ENCODE results near the gene YWHAG.
"Not testable (repeated sequence)": the region's sequence is repeated elsewhere in the genome, so short reads cannot be mapped to it uniquely, and the experiment has no call there.

YWHAG gene

GRCh38 chr7:76291351-76292212 lies 67.2 kb downstream of the YWHAG start:
- H3K4me3 ChIP-seq (ENCODE audit: low read depth, low read length): peak overlapping the region; percentile 40
- TF ChIP-seq, protein P1, sequence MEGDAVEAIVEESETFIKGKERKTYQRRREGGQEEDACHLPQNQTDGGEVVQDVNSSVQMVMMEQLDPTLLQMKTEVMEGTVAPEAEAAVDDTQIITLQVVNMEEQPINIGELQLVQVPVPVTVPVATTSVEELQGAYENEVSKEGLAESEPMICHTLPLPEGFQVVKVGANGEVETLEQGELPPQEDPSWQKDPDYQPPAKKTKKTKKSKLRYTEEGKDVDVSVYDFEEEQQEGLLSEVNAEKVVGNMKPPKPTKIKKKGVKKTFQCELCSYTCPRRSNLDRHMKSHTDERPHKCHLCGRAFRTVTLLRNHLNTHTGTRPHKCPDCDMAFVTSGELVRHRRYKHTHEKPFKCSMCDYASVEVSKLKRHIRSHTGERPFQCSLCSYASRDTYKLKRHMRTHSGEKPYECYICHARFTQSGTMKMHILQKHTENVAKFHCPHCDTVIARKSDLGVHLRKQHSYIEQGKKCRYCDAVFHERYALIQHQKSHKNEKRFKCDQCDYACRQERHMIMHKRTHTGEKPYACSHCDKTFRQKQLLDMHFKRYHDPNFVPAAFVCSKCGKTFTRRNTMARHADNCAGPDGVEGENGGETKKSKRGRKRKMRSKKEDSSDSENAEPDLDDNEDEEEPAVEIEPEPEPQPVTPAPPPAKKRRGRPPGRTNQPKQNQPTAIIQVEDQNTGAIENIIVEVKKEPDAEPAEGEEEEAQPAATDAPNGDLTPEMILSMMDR (IDR thresholded peaks at IDR 0.05; ENCODE audit: borderline replicate concordance, insufficient read depth, low read depth, low read length): peak; percentile 94

DNA sequence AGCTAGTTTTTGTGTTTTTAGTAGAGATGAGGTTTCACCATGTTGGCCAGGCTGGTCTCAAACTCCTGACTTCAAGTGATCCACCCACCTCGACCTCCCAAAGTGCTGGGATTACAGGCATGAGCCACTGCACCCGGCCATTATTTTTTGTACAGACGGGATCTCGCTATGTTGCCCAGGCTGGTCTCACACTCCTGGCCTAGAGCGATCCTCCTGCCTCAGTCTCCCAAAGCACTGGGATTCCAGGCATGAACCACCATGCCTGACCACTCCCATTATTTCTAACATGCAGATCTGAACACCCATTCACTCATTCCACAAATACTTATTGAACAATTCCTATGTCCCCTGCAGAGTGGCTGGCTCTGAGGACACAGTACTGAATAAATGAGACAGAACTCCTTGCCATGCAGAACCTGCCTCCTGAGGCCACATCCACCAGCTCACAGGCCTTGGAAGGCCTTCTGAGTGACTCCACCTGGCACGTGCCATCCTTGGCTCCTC lies 67.9 kb downstream of the YWHAG start:
- H3K4me3 ChIP-seq (ENCODE audit: low read depth, low read length): not testable (repeated sequence)

DNA sequence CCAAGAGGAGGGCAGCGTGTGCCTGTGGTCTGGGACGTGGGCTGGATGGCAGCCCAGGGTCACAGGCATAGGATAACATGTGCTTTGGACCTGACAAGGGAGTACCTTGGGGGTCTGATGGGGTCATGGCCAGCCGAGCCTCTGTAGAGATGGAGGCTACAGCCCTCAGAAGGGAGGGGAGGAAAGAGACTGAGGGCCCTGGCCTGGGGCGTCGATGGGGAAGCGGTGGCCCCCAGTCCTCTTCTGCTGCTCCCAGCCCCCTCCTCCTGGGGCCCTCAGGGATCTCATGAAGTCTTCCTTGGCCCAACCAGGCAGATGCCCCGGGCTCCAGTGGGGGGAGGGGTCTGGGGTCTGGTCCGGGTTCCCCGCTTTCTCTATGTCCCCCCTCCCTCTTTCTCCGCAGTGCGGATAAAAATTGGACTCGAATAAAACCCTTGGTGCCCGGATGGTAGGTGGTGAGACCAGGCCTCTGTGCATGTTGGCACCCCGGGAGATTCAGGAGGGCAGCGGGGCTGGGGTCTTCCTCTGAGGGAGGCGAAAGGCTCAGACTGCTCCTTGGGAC lies 71.9 kb downstream of the YWHAG start:
- TF ChIP-seq, protein P1 (IDR thresholded peaks at IDR 0.05; ENCODE audit: borderline replicate concordance, insufficient read depth, low read depth, low read length): no peak
- no peak overlapping the region for H3K4me3 ChIP-seq (ENCODE audit: low read depth, low read length)

DNA sequence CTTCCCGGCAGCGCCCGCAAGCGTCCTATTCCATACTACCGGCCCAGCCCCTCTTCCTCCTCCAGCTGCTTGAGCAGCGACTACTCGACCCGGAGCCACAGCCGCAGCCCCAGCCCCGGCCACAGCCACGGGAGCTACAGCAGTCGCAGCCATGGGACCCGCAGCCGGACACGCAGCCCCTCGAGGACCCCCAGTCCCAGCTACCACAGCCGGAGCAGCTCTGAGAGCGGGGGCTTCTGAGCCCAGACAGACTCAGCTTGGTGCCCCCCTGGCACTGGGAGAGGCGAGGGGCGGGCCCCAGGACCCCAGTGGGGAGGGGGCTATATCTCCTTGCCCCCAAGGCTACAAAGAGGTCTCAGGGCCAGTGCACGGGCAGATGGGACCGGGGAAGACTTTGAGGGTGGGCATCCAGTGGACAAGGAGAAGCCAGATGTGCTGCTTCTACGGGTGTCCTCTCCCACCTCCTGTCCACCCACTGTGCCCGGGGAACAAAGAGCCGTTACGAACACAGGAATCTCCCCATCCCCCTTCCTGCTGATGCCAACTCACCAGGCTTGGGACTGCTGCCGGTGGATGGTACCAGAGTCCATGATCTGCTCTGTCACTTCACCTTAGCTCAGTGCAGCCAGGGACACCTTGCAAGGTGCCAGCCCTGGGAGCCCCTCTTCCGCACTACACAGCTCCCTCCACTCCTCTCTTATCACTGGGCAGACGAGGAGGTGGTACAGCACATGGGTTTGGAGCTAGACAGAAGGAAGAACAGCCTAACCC lies 73.0 kb downstream of the YWHAG start:
- H3K4me3 ChIP-seq (ENCODE audit: low read depth, low read length): no peak overlapping the region
- TF ChIP-seq, protein P1 (IDR thresholded peaks at IDR 0.05; ENCODE audit: borderline replicate concordance, insufficient read depth, low read depth, low read length): no peak

- TF ChIP-seq, protein P1 (IDR thresholded peaks at IDR 0.05; ENCODE audit: borderline replicate concordance, insufficient read depth, low read depth, low read length): no peak
- H3K4me3 ChIP-seq (ENCODE audit: low read depth, low read length): no peak overlapping the region
These were observed 75.3 kb downstream of the YWHAG start for GRCh38 chr7:76283254-76284159.

GRCh38 chr7:76282344-76283253 lies 76.2 kb downstream of the YWHAG start:
- TF ChIP-seq, protein P1 (IDR thresholded peaks at IDR 0.05; ENCODE audit: borderline replicate concordance, insufficient read depth, low read depth, low read length): no peak
- H3K4me3 ChIP-seq (ENCODE audit: low read depth, low read length): no peak overlapping the region
